Stimulated activated naive CD8-positive, alpha-beta T cell treated with anti-CD3 and anti-CD28 coated beads, Interleukin-15, amount 100 ng/mL, for 72 hours (primary cell): ENCODE measurements around the gene MYMK.
A peak's percentile ranks its signal among the peaks of the same experiment; 100 is the strongest.

Experiments used
- ATAC-seq: fragments of 150-1000 bp; cut with Tn5 transposase; 2 replicates; pipeline ENCODE4 v1.10.0; 2021; ENCODE audit warnings: mild to moderate bottlenecking, moderate library complexity
- DNase-seq, 2 donors: peaks; one replicate each; pipeline ENCODE4 v3.0.0; 2021 to 2022
- H3K27ac Mint-ChIP-seq, 2 donors: one replicate each; pipeline ENCODE4 v1.8.0; 2022; ENCODE audit warnings: mild to moderate bottlenecking in 2 of 2, mixed read lengths in 2 of 2, moderate library complexity in 2 of 2
- H3K27me3 Mint-ChIP-seq: one replicate; pipeline ENCODE4 v1.8.0; 2022; ENCODE audit warnings: mixed read lengths
- H3K4me1 Mint-ChIP-seq: one replicate; pipeline ENCODE4 v1.8.0; 2022; ENCODE audit warnings: mild to moderate bottlenecking, mixed read lengths
- H3K4me3 Mint-ChIP-seq, 2 donors: one replicate each; pipeline ENCODE4 v1.8.0; 2022; ENCODE audit warnings: mild to moderate bottlenecking in 2 of 2, mixed read lengths in 2 of 2, moderate library complexity in 1 of 2
- H3K9me3 Mint-ChIP-seq, 2 donors: one replicate each; pipeline ENCODE4 v1.8.0; 2022; ENCODE audit warnings: mixed read lengths in 2 of 2

Gene MYMK

GRCh38 chr9:133543772-133544467, 19.2 kb upstream of the MYMK start:
- no peak overlapping the region for H3K4me3 Mint-ChIP-seq
- peaks cover 6% of the 10 kb centered on the region for H3K4me1 Mint-ChIP-seq
- H3K9me3 Mint-ChIP-seq: no peaks in the 10 kb centered on the region
- no peak overlapping the region for H3K27ac Mint-ChIP-seq
- H3K27me3 Mint-ChIP-seq: peaks cover 14% of the 10 kb centered on the region
- DNase-seq: no peak
- ATAC-seq: no peak

- DNase-seq (no peak), ATAC-seq (no peak)
- Mint-ChIP-seq H3K27me3 (peaks cover 19% of the 10 kb centered on the region), H3K4me3 (no peak overlapping the region), H3K9me3 (no peaks in the 10 kb centered on the region), H3K4me1 (peaks cover 10% of the 10 kb centered on the region), H3K27ac (no peak overlapping the region)
Measured at GRCh38 chr9:133542002-133542401, 17.2 kb upstream of the MYMK start.

GRCh38 chr9:133540698-133541025, 15.9 kb upstream of the MYMK start:
- no peak for ATAC-seq
- Mint-ChIP-seq H3K4me3 (no peak overlapping the region), H3K27me3 (peaks cover 19% of the 10 kb centered on the region)

GRCh38 chr9:133539991-133540697, 15.4 kb upstream of the MYMK start:
- Mint-ChIP-seq H3K9me3 (no peaks in the 10 kb centered on the region), H3K27me3 (peaks cover 19% of the 10 kb centered on the region), H3K4me1 (peaks cover 11% of the 10 kb centered on the region), H3K27ac (no peak overlapping the region), H3K4me3 (no peak overlapping the region)
- ATAC-seq (no peak), DNase-seq (no peak)

More at GRCh38 chr9:133540698-133541025, 15.9 kb upstream of the MYMK start:
- DNase-seq: no peak
- Mint-ChIP-seq H3K9me3 (no peaks in the 10 kb centered on the region), H3K27ac (no peak overlapping the region), H3K4me1 (peaks cover 10% of the 10 kb centered on the region)

- H3K4me3 Mint-ChIP-seq: no peak overlapping the region
- no peaks in the 10 kb centered on the region for H3K9me3 Mint-ChIP-seq
- peaks cover 19% of the 10 kb centered on the region for H3K4me1 Mint-ChIP-seq
- H3K27ac Mint-ChIP-seq: no peak overlapping the region
- DNase-seq: no peak
- no peak for ATAC-seq
- H3K27me3 Mint-ChIP-seq: peaks cover 19% of the 10 kb centered on the region
Measured at GRCh38 chr9:133538851-133539833, 14.4 kb upstream of the MYMK start.

GRCh38 chr9:133538176-133538575, 13.4 kb upstream of the MYMK start:
- Mint-ChIP-seq H3K27me3 (peaks cover 19% of the 10 kb centered on the region), H3K9me3 (no peaks in the 10 kb centered on the region), H3K27ac (no peak overlapping the region), H3K4me1 (peaks cover 29% of the 10 kb centered on the region), H3K4me3 (no peak overlapping the region)
- DNase-seq (no peak), ATAC-seq (no peak)

GRCh38 chr9:133537257-133537656, 12.5 kb upstream of the MYMK start:
- no peak overlapping the region for H3K27ac Mint-ChIP-seq
- no peak overlapping the region for H3K4me3 Mint-ChIP-seq
- peaks cover 28% of the 10 kb centered on the region for H3K27me3 Mint-ChIP-seq
- DNase-seq: no peak
- H3K9me3 Mint-ChIP-seq: no peaks in the 10 kb centered on the region
- peaks cover 38% of the 10 kb centered on the region for H3K4me1 Mint-ChIP-seq
- ATAC-seq: no peak

GRCh38 chr9:133536536-133536935, 11.8 kb upstream of the MYMK start:
- H3K27ac Mint-ChIP-seq: no peak overlapping the region
- H3K9me3 Mint-ChIP-seq: no peaks in the 10 kb centered on the region
- peaks cover 41% of the 10 kb centered on the region for H3K4me1 Mint-ChIP-seq
- ATAC-seq (no peak), DNase-seq (no peak)
- H3K4me3 Mint-ChIP-seq: no peak overlapping the region
- peaks cover 28% of the 10 kb centered on the region for H3K27me3 Mint-ChIP-seq

GRCh38 chr9:133536080-133536479, 11.3 kb upstream of the MYMK start:
- peaks cover 28% of the 10 kb centered on the region for H3K27me3 Mint-ChIP-seq
- no peak overlapping the region for H3K27ac Mint-ChIP-seq
- H3K9me3 Mint-ChIP-seq: no peaks in the 10 kb centered on the region
- H3K4me1 Mint-ChIP-seq: peaks cover 41% of the 10 kb centered on the region
- H3K4me3 Mint-ChIP-seq: no peak overlapping the region
- ATAC-seq: no peak
- DNase-seq: no peak

GRCh38 chr9:133535306-133535877, 10.6 kb upstream of the MYMK start:
- no peak for DNase-seq
- no peak for ATAC-seq
- no peaks in the 10 kb centered on the region for H3K9me3 Mint-ChIP-seq
- H3K4me1 Mint-ChIP-seq: peaks cover 41% of the 10 kb centered on the region
- H3K27ac Mint-ChIP-seq: no peak overlapping the region
- peaks cover 28% of the 10 kb centered on the region for H3K27me3 Mint-ChIP-seq
- H3K4me3 Mint-ChIP-seq: no peak overlapping the region

- DNase-seq: peak; percentile 32 to 47
- H3K27me3 Mint-ChIP-seq: peaks cover 22% of the 10 kb centered on the region
- peak within 1 kb of the TSS; percentile 44 to 72 for H3K4me3 Mint-ChIP-seq
- H3K9me3 Mint-ChIP-seq: no peaks in the 10 kb centered on the region
- peak; percentile 66 for ATAC-seq
- peak within 1 kb of the TSS in 1 of 2 donors; percentile 74 for H3K27ac Mint-ChIP-seq
- peaks cover 41% of the 10 kb centered on the region for H3K4me1 Mint-ChIP-seq
Measured at GRCh38 chr9:133534346-133535291, 9.9 kb upstream of the MYMK start, which contains the start of gene ADAMTSL2. TSS of gene ADAMTSL2 (plus strand) at chr9:133534704. CDS start at chr9:133536713, 2,009 bp downstream.

- ATAC-seq: no peak
- no peaks in the 10 kb centered on the region for H3K9me3 Mint-ChIP-seq
- H3K4me3 Mint-ChIP-seq: peak overlapping the region; percentile 42 to 72
- H3K27ac Mint-ChIP-seq: peak overlapping the region in 1 of 2 donors; percentile 74
- peaks cover 35% of the 10 kb centered on the region for H3K4me1 Mint-ChIP-seq
- H3K27me3 Mint-ChIP-seq: peaks cover 14% of the 10 kb centered on the region
- DNase-seq: no peak
Measured at GRCh38 chr9:133533857-133534256, 9.1 kb upstream of the MYMK start.

- ATAC-seq: peak; percentile 76
- peaks cover 31% of the 10 kb centered on the region for H3K4me1 Mint-ChIP-seq
- peak; percentile 62 to 80 for DNase-seq
- H3K27ac Mint-ChIP-seq: peak overlapping the region in 1 of 2 donors; percentile 95
- H3K9me3 Mint-ChIP-seq: no peaks in the 10 kb centered on the region
- peak overlapping the region; percentile 44 to 60 for H3K4me3 Mint-ChIP-seq
- peaks cover 10% of the 10 kb centered on the region for H3K27me3 Mint-ChIP-seq
Measured at GRCh38 chr9:133532937-133533668, 8.3 kb upstream of the MYMK start.

- H3K4me3 Mint-ChIP-seq: no peak overlapping the region
- peaks cover 21% of the 10 kb centered on the region for H3K27me3 Mint-ChIP-seq
- no peaks in the 10 kb centered on the region for H3K9me3 Mint-ChIP-seq
- no peak for ATAC-seq
- H3K27ac Mint-ChIP-seq: no peak overlapping the region
- no peak for DNase-seq
- peaks cover 38% of the 10 kb centered on the region for H3K4me1 Mint-ChIP-seq
Measured at GRCh38 chr9:133531293-133531692, 6.5 kb upstream of the MYMK start.
